Osteocyte (in vitro differentiated cells): Measurements from ENCODE around the gene DFFB. TPM values are rescaled to one million over a fixed set of nuclear protein-coding genes. Genes with fewer than 3 reads are reported as not detected.

Experiments
- DNase-seq: peaks from one replicate; pipeline ENCODE4 v3.0.0; 2021; ENCODE audit warnings: mixed read lengths; ENCODE audit not compliant: unreplicated experiment; ENCODE audit errors: extremely low spot score
- H3K27ac Mint-ChIP-seq: one replicate; pipeline ENCODE4 v1.8.0; 2021; ENCODE audit warnings: mild to moderate bottlenecking, mixed read lengths; ENCODE audit not compliant: unreplicated experiment
- H3K27me3 Mint-ChIP-seq: one replicate; pipeline ENCODE4 v1.8.0; 2021; ENCODE audit warnings: mixed read lengths; ENCODE audit not compliant: unreplicated experiment
- H3K36me3 Mint-ChIP-seq: one replicate; pipeline ENCODE4 v1.8.0; 2021; ENCODE audit warnings: mixed read lengths; ENCODE audit not compliant: unreplicated experiment
- H3K4me1 Mint-ChIP-seq: one replicate; pipeline ENCODE4 v1.8.0; 2021; ENCODE audit warnings: mixed read lengths; ENCODE audit not compliant: unreplicated experiment
- H3K4me3 Mint-ChIP-seq: one replicate; pipeline ENCODE4 v1.8.0; 2021; ENCODE audit warnings: mild to moderate bottlenecking, moderate library complexity, mixed read lengths; ENCODE audit not compliant: unreplicated experiment
- H3K9me3 Mint-ChIP-seq: one replicate; pipeline ENCODE4 v1.8.0; 2021; ENCODE audit warnings: mixed read lengths; ENCODE audit not compliant: unreplicated experiment
- CTCF ChIP-seq: fragments of 200-600 bp; sonication (generic); IDR thresholded peaks from 2 replicates; pipeline ENCODE4 v1.5.0; 2021; ENCODE audit warnings: antibody characterized with exemption, mild to moderate bottlenecking, moderate library complexity
- total RNA-seq: library from RNA; stranded (reverse); gene quantifications from 2 replicates; pipeline ENCODE4 v1.2.1, GENCODE V29; 2021

The DFFB gene
- total RNA-seq, 1 donor from 2014 or later, result 11.0 TPM

GRCh38 chr1:3828391-3828790, 28.9 kb upstream of the DFFB start:
- Mint-ChIP-seq H3K9me3 (no peaks in the 10 kb centered on the region), H3K27ac (no peak overlapping the region), H3K4me1 (no peaks in the 10 kb centered on the region), H3K4me3 (no peak overlapping the region), H3K27me3 (no peaks in the 10 kb centered on the region), H3K36me3 (peaks cover 51% of the 10 kb centered on the region)
- TF ChIP-seq CTCF, result no peak
- no peak for DNase-seq

DNA sequence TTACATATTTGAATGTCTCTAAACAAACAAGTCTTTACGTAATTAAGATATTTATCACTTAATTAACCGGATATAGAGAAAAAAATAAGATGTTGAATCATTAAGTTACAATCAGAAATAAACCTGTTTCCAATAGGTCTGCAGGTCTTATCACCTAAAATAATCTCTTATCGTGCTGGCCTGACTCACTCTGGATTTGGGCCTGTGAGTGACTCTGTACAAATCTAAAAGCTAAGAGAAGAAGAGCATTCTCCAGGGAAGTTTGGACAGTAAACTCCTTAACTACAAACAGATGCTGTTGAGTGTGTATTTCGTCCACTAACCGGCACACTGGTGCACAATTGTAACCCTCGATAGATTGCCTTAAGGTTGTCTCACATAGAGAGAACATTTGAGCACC, 25.6 kb upstream of the DFFB start:
- H3K4me3 Mint-ChIP-seq, result no peak overlapping the region
- DNase-seq, result no peak
- TF ChIP-seq CTCF, result no peak

GRCh38 chr1:3834701-3835100, 22.6 kb upstream of the DFFB start:
- no peaks in the 10 kb centered on the region for H3K9me3 Mint-ChIP-seq
- no peak for TF ChIP-seq CTCF
- peaks cover 70% of the 10 kb centered on the region for H3K36me3 Mint-ChIP-seq
- no peak overlapping the region for H3K27ac Mint-ChIP-seq
- no peak overlapping the region for H3K4me3 Mint-ChIP-seq
- H3K27me3 Mint-ChIP-seq, result no peaks in the 10 kb centered on the region
- no peak for DNase-seq
- H3K4me1 Mint-ChIP-seq, result no peaks in the 10 kb centered on the region

More for the DNA sequence above, 25.6 kb upstream of the DFFB start:
- Mint-ChIP-seq H3K9me3 (no peaks in the 10 kb centered on the region), H3K4me1 (no peaks in the 10 kb centered on the region), H3K27ac (no peak overlapping the region), H3K36me3 (peaks cover 53% of the 10 kb centered on the region), H3K27me3 (no peaks in the 10 kb centered on the region)

DNA sequence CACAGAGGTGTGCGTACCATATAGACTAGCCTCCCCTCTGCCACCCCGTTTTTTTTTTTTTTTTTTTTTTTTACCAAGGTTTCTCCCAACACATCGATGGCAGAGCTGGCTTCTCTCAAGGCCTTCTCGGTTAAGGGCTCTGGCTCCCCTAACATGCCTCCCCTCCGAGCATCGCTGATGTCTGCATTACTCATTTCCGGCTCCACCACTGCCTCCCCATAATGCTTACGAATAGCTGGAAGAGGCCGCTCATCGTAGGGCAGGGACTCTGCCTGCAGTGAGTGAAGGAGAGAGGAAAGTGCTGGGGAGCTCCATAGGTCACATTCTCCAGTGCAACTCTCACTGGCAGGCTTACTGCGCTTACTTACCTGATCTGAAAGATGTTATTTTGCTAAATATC, 20.9 kb upstream of the DFFB start:
- no peak overlapping the region for H3K4me3 Mint-ChIP-seq
- no peaks in the 10 kb centered on the region for H3K27me3 Mint-ChIP-seq
- no peak for TF ChIP-seq CTCF
- H3K9me3 Mint-ChIP-seq, result no peaks in the 10 kb centered on the region
- no peaks in the 10 kb centered on the region for H3K4me1 Mint-ChIP-seq
- no peak overlapping the region for H3K27ac Mint-ChIP-seq
- H3K36me3 Mint-ChIP-seq, result peaks cover 68% of the 10 kb centered on the region
- DNase-seq, result no peak

DNA sequence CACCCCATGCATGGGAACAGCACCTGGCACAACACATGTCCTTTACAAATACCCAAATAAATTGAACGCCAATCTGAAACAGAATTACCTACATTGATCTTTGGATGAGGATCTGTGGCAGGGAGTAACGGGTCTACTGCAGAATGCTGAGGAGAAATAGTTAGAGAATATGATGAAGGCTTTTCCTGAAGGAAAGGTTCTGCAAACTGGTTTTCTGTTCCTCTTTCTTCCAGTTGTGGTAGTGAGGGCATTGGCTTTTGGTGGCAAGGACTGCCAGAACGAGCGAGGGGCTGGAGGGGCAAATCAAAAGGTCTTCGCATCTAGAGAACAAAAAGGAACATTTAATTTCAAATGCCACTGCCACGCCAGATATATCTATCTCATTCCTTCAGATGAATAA, 20.1 kb upstream of the DFFB start:
- no peak overlapping the region for H3K27ac Mint-ChIP-seq
- H3K27me3 Mint-ChIP-seq, result no peaks in the 10 kb centered on the region
- no peak for DNase-seq
- peaks cover 67% of the 10 kb centered on the region for H3K36me3 Mint-ChIP-seq
- no peaks in the 10 kb centered on the region for H3K4me1 Mint-ChIP-seq
- no peaks in the 10 kb centered on the region for H3K9me3 Mint-ChIP-seq
- H3K4me3 Mint-ChIP-seq, result no peak overlapping the region
- TF ChIP-seq CTCF, result no peak
